Heart left ventricle (tissue), 16 donors: ENCODE results near the gene POLR1F. TPM values are rescaled to one million over a fixed set of nuclear protein-coding genes. Genes with fewer than 3 reads are reported as not detected.

Source experiments
- ATAC-seq, 4 donors: fragments of 200-7000 bp; cut with Tn5 transposase; one replicate each; pipeline ENCODE4 v1.9.1; 2020 to 2022; ENCODE audit warnings: moderate library complexity in 4 of 4, mild to moderate bottlenecking in 3 of 4, moderate number of reproducible peaks in 1 of 4
- DNase-seq, 5 donors: peaks; one replicate each; pipeline ENCODE4 v3.0.0-alpha.2; 2020
- H3K27ac ChIP-seq, 12 donors: fragments of 200-600 bp; sonication (generic) in 4 of 12; one replicate each; pipeline versions ENCODE4 v1.5.0 to v1.8.0; 2016 to 2022; ENCODE audit warnings: mild to moderate bottlenecking in 2 of 12
- H3K27me3 ChIP-seq, 9 donors: fragments of 200-600 bp; sonication (generic) in 2 of 9; one replicate each; pipeline versions ENCODE4 v1.5.1 to v1.8.0; 2016 to 2022; ENCODE audit warnings: mild to moderate bottlenecking in 3 of 9
- H3K36me3 ChIP-seq, 9 donors: fragments of 200-600 bp; sonication (generic) in 2 of 9; one replicate each; pipeline versions ENCODE4 v1.5.0 to v1.8.0; 2018 to 2022; ENCODE audit warnings: mild to moderate bottlenecking in 2 of 9
- H3K4me1 ChIP-seq, 12 donors: fragments of 200-600 bp; sonication (generic) in 4 of 12; one replicate each; pipeline versions ENCODE4 v1.5.0 to v1.8.0; 2016 to 2022; ENCODE audit warnings: mild to moderate bottlenecking in 3 of 12
- H3K4me3 ChIP-seq, 12 donors: fragments of 200-600 bp; sonication (generic) in 4 of 12; one replicate each; pipeline versions ENCODE4 v1.5.0 to v1.8.0; 2017 to 2022; ENCODE audit warnings: mild to moderate bottlenecking in 9 of 12, moderate library complexity in 4 of 12
- H3K9me3 ChIP-seq, 12 donors: fragments of 200-600 bp; sonication (generic) in 4 of 12; one replicate each; pipeline versions ENCODE4 v1.5.0 to v1.8.0; 2016 to 2022; ENCODE audit warnings: mild to moderate bottlenecking in 1 of 12
- POLR2A ChIP-seq, 2 donors: fragments of 450-650 bp; IDR thresholded peaks; one replicate each; pipeline ENCODE4 v1.6.1; 2017; ENCODE audit warnings: antibody characterized with exemption in 2 of 2, mild to moderate bottlenecking in 2 of 2, moderate library complexity in 2 of 2
- WGBS, 4 donors: extraction: QIAGEN DNeasy Blood & Tissue Kit in 2 of 4; methylation state at CpG; one replicate each; pipeline versions ENCODE4 v1.1.5 to v1.1.7; 2013 to 2018; 5-methylcytosine and 5-hydroxymethylcytosine counted together
- intact Hi-C, 10 donors: fragments of 100-400 bp; cut with DNase I; formaldehyde crosslinking; loops; one replicate each; pipeline versions ENCODE4 v1.11.1 to v1.14.2; 2022
- polyA plus RNA-seq, 2 donors: library from polyadenylated mRNA; stranded (reverse); fragments of 200-250 nt; gene quantifications; one replicate each; pipeline ENCODE4 v1.2.3, GENCODE V29; 2013
- total RNA-seq, 9 donors: library from RNA; depleted of rRNA in 2 of 9; stranded (reverse); fragments of >200 nt in 2 of 9; fragmentation: NEBNext Ultra II Directional in 3 of 9; extraction: Animal tissue kit (Norgen Biotek cat#: 25700) in 3 of 9; gene quantifications; one replicate each; pipeline versions ENCODE4 v1.1.0 to v1.2.4, GENCODE V29; 2016 to 2023
- TF ChIP-seq, protein P1 (sequence below), 12 donors: fragments of 200-600 bp; sonication (generic) in 4 of 12; IDR thresholded peaks; one replicate each; pipeline versions ENCODE4 v1.5.0 to v1.8.0; 2018 to 2022; ENCODE audit warnings: antibody characterized with exemption in 12 of 12, mild to moderate bottlenecking in 5 of 12
- donor health status: ischemic (EF 13 %, LVEDD 7.1; RV severe dilation, severe dysfunction).
- donor health status: healthy with polysubstance abuse.
- donor health status: DM: no; HTN: yes; CAD: no.
- donor health status: DM: no; HTN: no; CAD: no.
- donor health status: ischemic (EF 25% LVEDD 6.9; RV normal size, moderate dysfunction).
- donor health status: ischemic (EF 25% LVEDD 5.7; RV mildly dilated, moderate dysfunction).
- donor health status: healthy.
- donor health status: DM: yes; HTN: yes; CAD: no.
- donor health status: ischemic (EF 35%, LVEDD 5.7; RV mildly dilated, moderate dysfunction).
- donor health status: nonischemic (EF 11% LVEDD 7.7; RV severe dilation, severe dysfunction).
- donor health status: DM: yes; HTN: yes; CAD: no.
- donor health status: PGD.
- donor health status: ischemic (EF 29% LVEDD 5.4; RV normal size, mild dysfunction).
- donor health status: nonischemic (EF 23%, LVEDD 6.1; RV moderate dilation, normal function).

POLR1F gene
- total and polyA plus RNA-seq, 11 donors = 4.6 to 12.4 (median 10.3) TPM

DNA sequence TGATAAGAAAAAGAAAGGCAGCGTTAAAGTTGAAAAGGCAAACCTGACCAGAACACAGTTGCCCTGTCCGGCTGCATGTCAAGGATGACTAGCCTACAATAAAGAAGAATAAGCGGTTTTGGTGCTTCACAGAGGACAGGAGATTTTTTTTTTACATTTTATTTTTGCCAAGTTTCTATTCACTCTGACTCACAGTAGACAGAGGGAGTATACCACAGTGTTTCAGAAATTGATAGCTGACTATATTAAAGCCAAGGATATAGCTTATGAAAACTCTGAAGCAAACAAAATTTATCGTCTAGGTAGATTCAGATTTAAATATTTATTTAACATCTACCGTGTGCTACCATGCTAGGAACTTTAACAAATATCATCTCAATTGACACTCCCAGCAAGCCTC lies 16.9 kb upstream of the POLR1F start:
- no peak for TF ChIP-seq POLR2A (IDR thresholded peaks at IDR 0.05)
- TF ChIP-seq, protein P1, sequence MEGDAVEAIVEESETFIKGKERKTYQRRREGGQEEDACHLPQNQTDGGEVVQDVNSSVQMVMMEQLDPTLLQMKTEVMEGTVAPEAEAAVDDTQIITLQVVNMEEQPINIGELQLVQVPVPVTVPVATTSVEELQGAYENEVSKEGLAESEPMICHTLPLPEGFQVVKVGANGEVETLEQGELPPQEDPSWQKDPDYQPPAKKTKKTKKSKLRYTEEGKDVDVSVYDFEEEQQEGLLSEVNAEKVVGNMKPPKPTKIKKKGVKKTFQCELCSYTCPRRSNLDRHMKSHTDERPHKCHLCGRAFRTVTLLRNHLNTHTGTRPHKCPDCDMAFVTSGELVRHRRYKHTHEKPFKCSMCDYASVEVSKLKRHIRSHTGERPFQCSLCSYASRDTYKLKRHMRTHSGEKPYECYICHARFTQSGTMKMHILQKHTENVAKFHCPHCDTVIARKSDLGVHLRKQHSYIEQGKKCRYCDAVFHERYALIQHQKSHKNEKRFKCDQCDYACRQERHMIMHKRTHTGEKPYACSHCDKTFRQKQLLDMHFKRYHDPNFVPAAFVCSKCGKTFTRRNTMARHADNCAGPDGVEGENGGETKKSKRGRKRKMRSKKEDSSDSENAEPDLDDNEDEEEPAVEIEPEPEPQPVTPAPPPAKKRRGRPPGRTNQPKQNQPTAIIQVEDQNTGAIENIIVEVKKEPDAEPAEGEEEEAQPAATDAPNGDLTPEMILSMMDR (IDR thresholded peaks at IDR 0.05) = no peak
- Histone ChIP-seq H3K27me3 (peaks cover 0 to 17% (median 2%) of the 10 kb centered on the region in 9 donors), H3K9me3 (no peaks in the 10 kb centered on the region), H3K27ac (no peak overlapping the region), H3K4me3 (no peak overlapping the region), H3K4me1 (no peaks in the 10 kb centered on the region), H3K36me3 (no peaks in the 10 kb centered on the region)
- WGBS, 4 donors = 82 to 84% (median 83%) methylated on average over 5 of the region's 5 CpGs
- ATAC-seq (no peak), DNase-seq (no peak)
- intact Hi-C loops = no loop called here

DNA sequence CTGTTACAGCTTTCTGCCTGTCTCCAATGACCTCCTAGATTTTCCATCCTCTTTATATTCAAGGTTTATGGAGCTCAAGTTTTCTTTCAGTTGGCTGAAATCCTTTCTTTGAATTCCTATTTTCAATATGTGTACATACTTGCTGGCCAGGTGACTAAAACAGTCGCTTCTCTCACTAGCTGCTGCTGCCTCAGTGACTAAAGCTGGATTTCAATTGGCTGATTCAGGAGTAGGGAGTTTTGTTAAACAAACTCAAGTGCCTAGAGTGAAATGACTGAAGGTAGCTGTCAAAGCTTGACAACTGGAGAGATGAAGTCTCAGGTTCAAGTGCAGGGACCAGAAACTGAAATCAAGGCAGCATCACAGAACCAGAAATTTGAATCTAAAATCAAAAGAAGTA lies 6.7 kb upstream of the POLR1F start:
- no peak for TF ChIP-seq POLR2A (IDR thresholded peaks at IDR 0.05)
- TF ChIP-seq, protein P1 (IDR thresholded peaks at IDR 0.05) = no peak
- no peak for ATAC-seq

DNA sequence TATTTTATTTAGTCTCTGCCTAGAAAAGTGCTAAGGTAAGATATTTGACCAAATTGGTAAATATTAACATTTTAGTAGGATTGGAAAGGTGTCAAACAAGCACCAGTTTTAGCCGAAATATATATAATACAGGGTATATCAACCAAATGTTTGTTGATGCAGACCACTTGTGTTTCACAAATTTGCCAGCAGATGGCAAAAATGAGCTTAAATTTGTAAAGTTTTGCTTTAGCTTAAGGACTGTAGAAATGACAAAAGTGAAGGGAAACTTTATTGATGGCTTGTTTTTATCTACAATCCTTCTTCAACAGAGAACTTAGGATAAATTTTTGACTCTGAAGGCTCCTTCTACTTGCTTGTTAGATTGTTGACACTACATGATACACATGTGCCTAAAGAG lies 4.8 kb upstream of the POLR1F start:
- ATAC-seq (no peak), DNase-seq (no peak)
- H3K9me3 ChIP-seq = no peaks in the 10 kb centered on the region
- H3K4me3 ChIP-seq = no peak overlapping the region
- H3K27ac ChIP-seq = no peak overlapping the region
- no peak for TF ChIP-seq POLR2A (IDR thresholded peaks at IDR 0.05)
- TF ChIP-seq, protein P1 (IDR thresholded peaks at IDR 0.05) = peak; percentile 33 to 64 (median 56)
- peaks cover 0 to 2% (median 0%) of the 10 kb centered on the region in 9 donors for H3K27me3 ChIP-seq
- H3K4me1 ChIP-seq = peaks cover 0 to 9% (median 2%) of the 10 kb centered on the region in 12 donors
- 46 to 62% (median 58%) methylated on average over 1 of the region's 1 CpG for WGBS, 4 donors
- no peaks in the 10 kb centered on the region for H3K36me3 ChIP-seq
- intact Hi-C loops = loop anchor here in 9 of 10 donors (2.0 to 10.0 kb wide), 3 partner anchors 881 to 885 kb away; no protein-coding TSS in a partner anchor

More for the DNA sequence above, 6.7 kb upstream of the POLR1F start:
- Histone ChIP-seq H3K4me1 (no peaks in the 10 kb centered on the region), H3K27me3 (peaks cover 0 to 5% (median 0%) of the 10 kb centered on the region in 9 donors), H3K36me3 (no peaks in the 10 kb centered on the region), H3K4me3 (no peak overlapping the region), H3K9me3 (no peaks in the 10 kb centered on the region), H3K27ac (no peak overlapping the region)
- DNase-seq = no peak
- WGBS, 4 donors = 36 to 44% (median 38%) methylated on average over 1 of the region's 1 CpG
- intact Hi-C loops = loop anchor here in 3 of 10 donors (2.0 to 10.0 kb wide), 2 partner anchors 879 to 883 kb away; no protein-coding TSS in a partner anchor

DNA sequence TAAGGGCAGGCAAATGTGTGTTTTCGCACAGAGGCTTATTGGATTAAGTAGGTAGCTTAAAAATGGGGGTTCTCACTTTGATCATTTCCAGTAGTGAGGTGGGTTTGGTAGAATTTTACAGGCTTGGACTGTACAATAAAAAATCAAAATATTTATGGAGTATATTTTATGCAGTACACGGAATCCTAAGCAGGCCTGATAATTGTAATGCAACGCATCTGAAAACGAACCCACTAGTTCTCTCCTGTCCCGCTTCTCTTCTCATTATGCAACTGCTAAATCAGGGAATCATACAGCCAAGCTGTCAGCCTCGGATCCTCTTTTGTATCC lies 377 bp upstream of the POLR1F start:
- H3K4me1 ChIP-seq = peaks cover 0 to 29% (median 18%) of the 10 kb centered on the region in 12 donors
- WGBS, 4 donors = 53 to 57% (median 55%) methylated on average over 6 of the region's 6 CpGs
- intact Hi-C loops = loop anchor here in 1 of 10 donors (2.0 kb wide), 1 partner anchor 890 kb away; no protein-coding TSS in a partner anchor
- H3K27ac ChIP-seq = peak overlapping the region in 7 of 12 donors; percentile 17 to 86 (median 68)
- ATAC-seq (no peak), DNase-seq (no peak)
- TF ChIP-seq POLR2A (IDR thresholded peaks at IDR 0.05) = no peak
- TF ChIP-seq, protein P1 (IDR thresholded peaks at IDR 0.05) = peak in 3 of 12 donors; percentile 2 to 22 (median 7)
- H3K4me3 ChIP-seq = peak overlapping the region; percentile 69 to 96 (median 84)
- H3K36me3 ChIP-seq = peaks cover 0 to 6% (median 0%) of the 10 kb centered on the region in 9 donors
- no peaks in the 10 kb centered on the region for H3K27me3 ChIP-seq
- no peaks in the 10 kb centered on the region for H3K9me3 ChIP-seq
